Keratinocyte (primary cell): Measurements from ENCODE around the gene RAP2A. TPM values are rescaled to one million over a fixed set of nuclear protein-coding genes. Genes with fewer than 3 reads are reported as not detected.

Source experiments
- DNase-seq: peaks from one replicate; pipeline ENCODE4 v3.0.0-alpha.2; 2011; ENCODE audit warnings: low read depth, missing footprints, low spot score
- FAIRE-seq: peaks from 2 replicates; lab custom pipeline; 2011; peaks lifted over from hg19 to GRCh38; lab: Jason Lieb, UNC
- H2AFZ ChIP-seq: 2 replicates; pipeline ENCODE4 v1.6.0; 2012; ENCODE audit warnings: low read length, control low read depth, inconsistent platforms; ENCODE audit not compliant: control insufficient read depth
- H3K27ac ChIP-seq: 2 replicates; pipeline ENCODE4 v1.5.1; 2011; ENCODE audit warnings: low read length; ENCODE audit not compliant: control insufficient read depth, insufficient read depth
- H3K27me3 ChIP-seq: 3 replicates; pipeline ENCODE4 v1.6.0; 2011; ENCODE audit warnings: low read length; ENCODE audit not compliant: control insufficient read depth, insufficient read depth; ENCODE audit errors: extremely low read depth
- H3K36me3 ChIP-seq, 2 experiments: 2 replicates in 1 of 2; 3 replicates in 1 of 2; pipeline ENCODE4 v1.5.1; 2011; ENCODE audit warnings: low read length in 2 of 2, mild to moderate bottlenecking in 1 of 2; ENCODE audit not compliant: control insufficient read depth in 2 of 2, insufficient read depth in 2 of 2; ENCODE audit errors: extremely low read depth in 1 of 2
- H3K4me1 ChIP-seq: 3 replicates; pipeline ENCODE4 v1.5.1; 2011; ENCODE audit warnings: low read length; ENCODE audit not compliant: control insufficient read depth, insufficient read depth; ENCODE audit errors: extremely low read depth
- H3K4me2 ChIP-seq: 3 replicates; pipeline ENCODE4 v1.6.0; 2011; ENCODE audit warnings: low read depth, low read length; ENCODE audit not compliant: control insufficient read depth, insufficient read depth; ENCODE audit errors: extremely low read depth
- H3K4me3 ChIP-seq, 3 experiments: fragments of 200-600 bp in 1 of 3; sonication (generic) in 1 of 3; 2 replicates in 2 of 3; 3 replicates in 1 of 3; pipeline ENCODE4 v1.5.1; 2011 to 2016; ENCODE audit warnings: low read length in 3 of 3, mild to moderate bottlenecking in 3 of 3, control low read depth in 2 of 3, inconsistent platforms in 1 of 3, low read depth in 1 of 3, mixed read lengths in 1 of 3, mixed run types in 1 of 3, moderate library complexity in 1 of 3; ENCODE audit not compliant: control insufficient read depth in 2 of 3, insufficient read depth in 2 of 3; ENCODE audit errors: extremely low read depth in 1 of 3
- H3K79me2 ChIP-seq: 2 replicates; pipeline ENCODE4 v1.6.0; 2012; ENCODE audit warnings: low read length; ENCODE audit not compliant: control insufficient read depth, insufficient read depth
- H3K9ac ChIP-seq: 3 replicates; pipeline ENCODE4 v1.6.0; 2011; ENCODE audit warnings: low read length; ENCODE audit not compliant: control insufficient read depth, insufficient read depth; ENCODE audit errors: extremely low read depth
- H3K9me1 ChIP-seq: 3 replicates; pipeline ENCODE4 v1.6.0; 2011; ENCODE audit warnings: low read length; ENCODE audit not compliant: control insufficient read depth, insufficient read depth; ENCODE audit errors: extremely low read depth
- H3K9me3 ChIP-seq: 2 replicates; pipeline ENCODE4 v1.5.1; 2012; ENCODE audit warnings: low read depth, low read length; ENCODE audit not compliant: control insufficient read depth
- H4K20me1 ChIP-seq: 3 replicates; pipeline ENCODE4 v1.6.0; 2011; ENCODE audit warnings: low read length; ENCODE audit not compliant: control insufficient read depth, insufficient read depth; ENCODE audit errors: extremely low read depth
- CTCF ChIP-seq, 3 experiments: IDR thresholded peaks in 1 of 3; conservative IDR thresholded peaks in 1 of 3; optimal IDR thresholded peaks in 1 of 3; 2 replicates in 2 of 3; 3 replicates in 1 of 3; pipeline versions ENCODE3 to v1.5.1; 2011; ENCODE audit warnings: low read length in 3 of 3, mild to moderate bottlenecking in 3 of 3, moderate library complexity in 2 of 3, control low read depth in 1 of 3, inconsistent platforms in 1 of 3; ENCODE audit not compliant: insufficient read depth in 2 of 3; ENCODE audit errors: extremely low read depth in 1 of 3
- EZH2 ChIP-seq: IDR thresholded peaks from one replicate; pipeline ENCODE4 v1.6.1; 2012; ENCODE audit warnings: inconsistent platforms, mild to moderate bottlenecking, low read length, moderate library complexity
- dilution Hi-C: fragments of 300-500 bp; cut with MboI; formaldehyde crosslinking; loops from one replicate; pipeline ENCODE4 v1.7.0; 2020; ENCODE audit warnings: low sequenced_read_pairs; ENCODE audit not compliant: extremely low pct_ligation_motif_present
- polyA plus RNA-seq, 5 experiments: library from polyadenylated mRNA; depleted of rRNA in 3 of 5; stranded (reverse) in 3 of 5; stranded (forward) in 1 of 5; unstranded in 1 of 5; fragments of >200 nt; gene quantifications; 1 replicate in 1 of 5; 2 replicates in 3 of 5; 3 replicates in 1 of 5; pipeline versions ENCODE4 v1.2.1 to v1.2.3, GENCODE V29; 2011 to 2012; ENCODE audit warnings: missing spikeins in 2 of 5, low read depth in 1 of 5, low replicate concordance in 1 of 5

Gene RAP2A
- polyA plus RNA-seq, 1 donor (not counting 4 experiments of a cell fraction or from before 2014, with no cell fraction given): 19.0 TPM

- H3K27me3 ChIP-seq: no peaks in the 10 kb centered on the region
- H3K79me2 ChIP-seq: no peaks in the 10 kb centered on the region
- no peaks in the 10 kb centered on the region for H3K36me3 ChIP-seq
- no peaks in the 10 kb centered on the region for H4K20me1 ChIP-seq
- H3K4me1 ChIP-seq: no peaks in the 10 kb centered on the region
- H3K9me3 ChIP-seq: no peaks in the 10 kb centered on the region
- no peak overlapping the region for H3K4me3 ChIP-seq
- no peak for FAIRE-seq
- no peak overlapping the region for H3K4me2 ChIP-seq
- H2AFZ ChIP-seq: no peak overlapping the region
- no peak overlapping the region for H3K9ac ChIP-seq
- no peak for TF ChIP-seq CTCF (optimal IDR thresholded peaks at IDR 0.05 in 1 of 3, IDR thresholded peaks at IDR 0.05 in 1 of 3, conservative IDR thresholded peaks at IDR 0.05 in 1 of 3; ENCODE audit: extremely low read depth in 1 of 3, insufficient read depth in 2 of 3, low read length in 3 of 3)
- no peak for TF ChIP-seq EZH2
- no peaks in the 10 kb centered on the region for H3K9me1 ChIP-seq
- dilution Hi-C loops: no loop called here
- H3K27ac ChIP-seq: no peak overlapping the region
- DNase-seq: no peak
These were observed 68.2 kb downstream of the RAP2A start for GRCh38 chr13:97502181-97502580.

GRCh38 chr13:97502706-97503105 lies 68.7 kb downstream of the RAP2A start:
- FAIRE-seq (no peak), DNase-seq (no peak)

More at GRCh38 chr13:97502706-97503105, 68.7 kb downstream of the RAP2A start:
- Histone ChIP-seq H2AFZ (no peak overlapping the region), H3K36me3 (no peaks in the 10 kb centered on the region), H3K79me2 (no peaks in the 10 kb centered on the region), H3K4me2 (no peak overlapping the region), H3K9me1 (no peaks in the 10 kb centered on the region), H3K27me3 (no peaks in the 10 kb centered on the region), H3K9ac (no peak overlapping the region), H4K20me1 (no peaks in the 10 kb centered on the region), H3K4me1 (no peaks in the 10 kb centered on the region), H3K9me3 (no peaks in the 10 kb centered on the region), H3K27ac (no peak overlapping the region), H3K4me3 (no peak overlapping the region)
- dilution Hi-C loops: no loop called here
- TF ChIP-seq CTCF (optimal IDR thresholded peaks at IDR 0.05 in 1 of 3, IDR thresholded peaks at IDR 0.05 in 1 of 3, conservative IDR thresholded peaks at IDR 0.05 in 1 of 3; ENCODE audit: extremely low read depth in 1 of 3, insufficient read depth in 2 of 3, low read length in 3 of 3) (no peak), EZH2 (no peak)
